ENCODE data around the gene DVL1. TPM values are rescaled to one million over a fixed set of nuclear protein-coding genes. Genes with fewer than 3 reads are reported as not detected.
A peak's percentile ranks its signal among the peaks of the same experiment; 100 is the strongest.

Gene DVL1
- total and polyA plus RNA-seq, 9 of the 15 experiments (the other 6 are each of a cell fraction or from before 2014, with no cell fraction given) = 0.62 to 135 (median 24.3) TPM

DNA sequence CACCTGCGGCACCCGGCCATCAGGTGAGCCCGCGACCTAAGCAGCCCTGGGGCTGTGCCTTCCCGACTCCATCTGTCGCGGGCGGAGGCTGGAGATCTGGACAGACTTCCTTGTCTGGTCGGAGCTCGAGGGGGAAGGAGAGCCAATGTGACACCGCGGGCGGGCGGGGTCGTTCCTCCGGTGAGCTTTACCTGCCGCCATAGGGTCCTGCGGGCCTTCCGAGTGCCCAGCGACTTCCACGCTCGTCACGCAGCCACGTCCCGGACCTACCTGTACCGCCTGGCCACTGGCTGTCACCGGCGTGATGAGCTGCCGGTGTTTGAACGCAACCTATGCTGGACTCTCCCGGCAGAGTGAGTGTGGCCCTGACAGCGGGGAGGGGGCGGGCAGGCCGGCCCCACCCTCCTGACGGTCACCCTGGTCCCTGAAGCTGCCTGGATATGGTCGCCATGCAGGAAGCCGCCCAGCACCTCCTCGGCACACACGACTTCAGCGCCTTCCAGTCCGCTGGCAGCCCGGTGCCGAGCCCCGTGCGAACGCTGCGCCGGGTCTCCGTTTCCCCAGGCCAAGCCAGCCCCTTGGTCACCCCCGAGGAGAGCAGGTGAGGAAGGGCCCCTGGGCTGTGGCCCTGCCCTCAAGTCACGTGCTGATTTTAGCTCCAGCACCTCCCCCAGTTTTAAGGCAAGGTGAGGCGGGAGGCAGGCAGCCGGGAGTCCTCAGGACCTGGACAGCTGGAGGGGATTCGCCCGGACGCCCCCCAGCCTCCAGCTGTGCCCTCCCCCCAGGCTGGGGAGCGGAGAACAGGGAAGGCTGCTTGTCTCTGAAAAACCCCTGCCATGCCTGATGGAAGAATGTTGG lies 39.7 kb downstream of the DVL1 start (continued):
- TF ChIP-seq, protein P1, sequence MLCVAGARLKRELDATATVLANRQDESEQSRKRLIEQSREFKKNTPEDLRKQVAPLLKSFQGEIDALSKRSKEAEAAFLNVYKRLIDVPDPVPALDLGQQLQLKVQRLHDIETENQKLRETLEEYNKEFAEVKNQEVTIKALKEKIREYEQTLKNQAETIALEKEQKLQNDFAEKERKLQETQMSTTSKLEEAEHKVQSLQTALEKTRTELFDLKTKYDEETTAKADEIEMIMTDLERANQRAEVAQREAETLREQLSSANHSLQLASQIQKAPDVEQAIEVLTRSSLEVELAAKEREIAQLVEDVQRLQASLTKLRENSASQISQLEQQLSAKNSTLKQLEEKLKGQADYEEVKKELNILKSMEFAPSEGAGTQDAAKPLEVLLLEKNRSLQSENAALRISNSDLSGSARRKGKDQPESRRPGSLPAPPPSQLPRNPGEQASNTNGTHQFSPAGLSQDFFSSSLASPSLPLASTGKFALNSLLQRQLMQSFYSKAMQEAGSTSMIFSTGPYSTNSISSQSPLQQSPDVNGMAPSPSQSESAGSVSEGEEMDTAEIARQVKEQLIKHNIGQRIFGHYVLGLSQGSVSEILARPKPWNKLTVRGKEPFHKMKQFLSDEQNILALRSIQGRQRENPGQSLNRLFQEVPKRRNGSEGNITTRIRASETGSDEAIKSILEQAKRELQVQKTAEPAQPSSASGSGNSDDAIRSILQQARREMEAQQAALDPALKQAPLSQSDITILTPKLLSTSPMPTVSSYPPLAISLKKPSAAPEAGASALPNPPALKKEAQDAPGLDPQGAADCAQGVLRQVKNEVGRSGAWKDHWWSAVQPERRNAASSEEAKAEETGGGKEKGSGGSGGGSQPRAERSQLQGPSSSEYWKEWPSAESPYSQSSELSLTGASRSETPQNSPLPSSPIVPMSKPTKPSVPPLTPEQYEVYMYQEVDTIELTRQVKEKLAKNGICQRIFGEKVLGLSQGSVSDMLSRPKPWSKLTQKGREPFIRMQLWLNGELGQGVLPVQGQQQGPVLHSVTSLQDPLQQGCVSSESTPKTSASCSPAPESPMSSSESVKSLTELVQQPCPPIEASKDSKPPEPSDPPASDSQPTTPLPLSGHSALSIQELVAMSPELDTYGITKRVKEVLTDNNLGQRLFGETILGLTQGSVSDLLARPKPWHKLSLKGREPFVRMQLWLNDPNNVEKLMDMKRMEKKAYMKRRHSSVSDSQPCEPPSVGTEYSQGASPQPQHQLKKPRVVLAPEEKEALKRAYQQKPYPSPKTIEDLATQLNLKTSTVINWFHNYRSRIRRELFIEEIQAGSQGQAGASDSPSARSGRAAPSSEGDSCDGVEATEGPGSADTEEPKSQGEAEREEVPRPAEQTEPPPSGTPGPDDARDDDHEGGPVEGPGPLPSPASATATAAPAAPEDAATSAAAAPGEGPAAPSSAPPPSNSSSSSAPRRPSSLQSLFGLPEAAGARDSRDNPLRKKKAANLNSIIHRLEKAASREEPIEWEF (CRISPR knock-in tag; IDR thresholded peaks at IDR 0.05) = no peak
- TF ChIP-seq HDGF (IDR thresholded peaks at IDR 0.05) (no peak), NFATC3 (IDR thresholded peaks at IDR 0.05) (no peak), E2F3 (CRISPR knock-in tag; IDR thresholded peaks at IDR 0.05) (no peak), PHF8 (IDR thresholded peaks at IDR 0.05; ENCODE audit: borderline replicate concordance, low read length) (no peak), KDM4B (IDR thresholded peaks at IDR 0.05; ENCODE audit: borderline replicate concordance in 2 of 2, low read depth in 1 of 2) (0 out of 4 replicates have a peak, but pooled peaks of 1 of the 2 experiments have one; percentile 3)
- TF ChIP-seq, protein P2, sequence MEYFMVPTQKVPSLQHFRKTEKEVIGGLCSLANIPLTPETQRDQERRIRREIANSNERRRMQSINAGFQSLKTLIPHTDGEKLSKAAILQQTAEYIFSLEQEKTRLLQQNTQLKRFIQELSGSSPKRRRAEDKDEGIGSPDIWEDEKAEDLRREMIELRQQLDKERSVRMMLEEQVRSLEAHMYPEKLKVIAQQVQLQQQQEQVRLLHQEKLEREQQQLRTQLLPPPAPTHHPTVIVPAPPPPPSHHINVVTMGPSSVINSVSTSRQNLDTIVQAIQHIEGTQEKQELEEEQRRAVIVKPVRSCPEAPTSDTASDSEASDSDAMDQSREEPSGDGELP (CRISPR knock-in tag; IDR thresholded peaks at IDR 0.05; ENCODE audit: borderline replicate concordance) = peak; percentile 60
- TF ChIP-seq, protein P3, sequence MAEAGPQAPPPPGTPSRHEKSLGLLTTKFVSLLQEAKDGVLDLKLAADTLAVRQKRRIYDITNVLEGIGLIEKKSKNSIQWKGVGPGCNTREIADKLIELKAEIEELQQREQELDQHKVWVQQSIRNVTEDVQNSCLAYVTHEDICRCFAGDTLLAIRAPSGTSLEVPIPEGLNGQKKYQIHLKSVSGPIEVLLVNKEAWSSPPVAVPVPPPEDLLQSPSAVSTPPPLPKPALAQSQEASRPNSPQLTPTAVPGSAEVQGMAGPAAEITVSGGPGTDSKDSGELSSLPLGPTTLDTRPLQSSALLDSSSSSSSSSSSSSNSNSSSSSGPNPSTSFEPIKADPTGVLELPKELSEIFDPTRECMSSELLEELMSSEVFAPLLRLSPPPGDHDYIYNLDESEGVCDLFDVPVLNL (CRISPR knock-in tag; IDR thresholded peaks at IDR 0.05; ENCODE audit: low read depth) = no peak
